Loucy (cell line): ENCODE results near the gene EIF3B.

Experiments used
- H2AFZ ChIP-seq: fragments of 200-600 bp; sonication (generic); 2 replicates; pipeline ENCODE4 v1.6.0; 2016; ENCODE audit warnings: antibody characterized with exemption, mild to moderate bottlenecking, low read length, moderate library complexity
- H3F3A ChIP-seq: fragments of 200-600 bp; 2 replicates; pipeline ENCODE4 v1.6.0; 2016; ENCODE audit warnings: antibody characterized with exemption, low read depth, mild to moderate bottlenecking
- H3K27me3 ChIP-seq: fragments of 200-600 bp; sonication (generic); 2 replicates; pipeline ENCODE4 v1.6.1; 2014; ENCODE audit warnings: low read length, mild to moderate bottlenecking; ENCODE audit not compliant: insufficient read depth, poor library complexity, severe bottlenecking
- H3K36me3 ChIP-seq: fragments of 200-600 bp; sonication (generic); 2 replicates; pipeline ENCODE4 v1.6.1; 2016; ENCODE audit warnings: low read length; ENCODE audit not compliant: insufficient read depth
- H3K4me1 ChIP-seq: fragments of 200-600 bp; sonication (generic); 2 replicates; pipeline ENCODE4 v1.5.1; 2014; ENCODE audit warnings: low read length, mild to moderate bottlenecking; ENCODE audit not compliant: insufficient read depth, poor library complexity, severe bottlenecking
- H3K4me2 ChIP-seq: fragments of 200-600 bp; sonication (generic); 2 replicates; pipeline ENCODE4 v1.6.0; 2014; ENCODE audit warnings: antibody characterized with exemption, low read length, low read depth, mild to moderate bottlenecking; ENCODE audit not compliant: poor library complexity, severe bottlenecking
- H3K4me3 ChIP-seq: fragments of 200-600 bp; sonication (generic); 2 replicates; pipeline ENCODE4 v1.5.1; 2014; ENCODE audit warnings: low read length, mild to moderate bottlenecking, mixed read lengths; ENCODE audit not compliant: poor library complexity, severe bottlenecking
- H3K79me2 ChIP-seq: fragments of 200-600 bp; sonication (generic); 2 replicates; pipeline ENCODE4 v1.6.1; 2014; ENCODE audit warnings: low read length; ENCODE audit not compliant: insufficient read depth
- H3K9ac ChIP-seq: fragments of 200-600 bp; sonication (generic); 2 replicates; pipeline ENCODE4 v1.6.0; 2014; ENCODE audit warnings: mild to moderate bottlenecking, low read depth, low read length, moderate library complexity; ENCODE audit not compliant: poor library complexity, severe bottlenecking
- H3K9me2 ChIP-seq: fragments of 200-600 bp; sonication (generic); replicated peaks from 2 replicates; pipeline ENCODE4 v1.6.1; 2016; ENCODE audit warnings: low read depth, low read length, mixed read lengths
- H3K9me3 ChIP-seq: fragments of 200-600 bp; sonication (generic); 2 replicates; pipeline ENCODE4 v1.6.1; 2014; ENCODE audit warnings: mild to moderate bottlenecking, antibody characterized with exemption, low read length, low read depth; ENCODE audit not compliant: insufficient read depth
- H4K20me1 ChIP-seq: fragments of 200-600 bp; sonication (generic); 2 replicates; pipeline ENCODE4 v1.6.0; 2014; ENCODE audit warnings: antibody characterized with exemption, low read length, mild to moderate bottlenecking; ENCODE audit not compliant: insufficient read depth, poor library complexity, severe bottlenecking
- CTCF ChIP-seq: fragments of 200-600 bp; sonication (generic); conservative IDR thresholded peaks from 2 replicates; pipeline ENCODE4 v1.5.1; 2014; ENCODE audit warnings: mild to moderate bottlenecking, antibody characterized with exemption, low read length
- EZH2phosphoT487 ChIP-seq: fragments of 200-600 bp; IDR thresholded peaks from 2 replicates; pipeline ENCODE4 v1.6.1; 2018; ENCODE audit warnings: antibody characterized with exemption, mild to moderate bottlenecking, moderate library complexity, borderline replicate concordance

Gene EIF3B

GRCh38 chr7:2316578-2316977 is 38.0 kb upstream of the EIF3B start:
- no peak for TF ChIP-seq EZH2phosphoT487
- TF ChIP-seq CTCF, result no peak
- no peak overlapping the region for H2AFZ ChIP-seq

GRCh38 chr7:2317556-2318293 is 36.9 kb upstream of the EIF3B start:
- Histone ChIP-seq H3K9ac (peak overlapping the region; percentile 8), H3F3A (no peaks in the 10 kb centered on the region)
- no peak for TF ChIP-seq CTCF
- no peak for TF ChIP-seq EZH2phosphoT487

More at GRCh38 chr7:2316578-2316977, 38.0 kb upstream of the EIF3B start:
- Histone ChIP-seq H3K9me3 (no peaks in the 10 kb centered on the region), H4K20me1 (no peaks in the 10 kb centered on the region), H3K4me2 (no peak overlapping the region), H3K4me1 (peaks cover 20% of the 10 kb centered on the region), H3K4me3 (no peak overlapping the region), H3K79me2 (peaks cover 7% of the 10 kb centered on the region; the same call in 1 of the 2 replicates), H3K9ac (no peak overlapping the region), H3K9me2 (no peaks in the 10 kb centered on the region), H3K27me3 (no peaks in the 10 kb centered on the region), H3F3A (no peaks in the 10 kb centered on the region), H3K36me3 (no peaks in the 10 kb centered on the region)

GRCh38 chr7:2321020-2321419 is 33.6 kb upstream of the EIF3B start:
- TF ChIP-seq CTCF (no peak), EZH2phosphoT487 (no peak)
- H4K20me1 ChIP-seq, result no peaks in the 10 kb centered on the region
- H3K4me3 ChIP-seq, result no peak overlapping the region

More at GRCh38 chr7:2317556-2318293, 36.9 kb upstream of the EIF3B start:
- no peaks in the 10 kb centered on the region for H4K20me1 ChIP-seq
- H3K27me3 ChIP-seq, result no peaks in the 10 kb centered on the region
- H3K79me2 ChIP-seq, result 0 out of 2 replicates have a peak, but pooled peaks cover 7% of the 10 kb centered on the region
- no peaks in the 10 kb centered on the region for H3K36me3 ChIP-seq
- H3K4me1 ChIP-seq, result peaks cover 13% of the 10 kb centered on the region
- no peak overlapping the region for H2AFZ ChIP-seq
- H3K9me2 ChIP-seq, result no peaks in the 10 kb centered on the region
- H3K4me2 ChIP-seq, result no peak overlapping the region
- no peak overlapping the region for H3K4me3 ChIP-seq
- no peaks in the 10 kb centered on the region for H3K9me3 ChIP-seq

More at GRCh38 chr7:2321020-2321419, 33.6 kb upstream of the EIF3B start:
- Histone ChIP-seq H3K4me2 (no peak overlapping the region), H3K4me1 (peaks cover 9% of the 10 kb centered on the region), H3K9me2 (no peaks in the 10 kb centered on the region), H3K9ac (no peak overlapping the region), H3K9me3 (no peaks in the 10 kb centered on the region), H2AFZ (no peak overlapping the region), H3K79me2 (no peaks in the 10 kb centered on the region), H3K27me3 (no peaks in the 10 kb centered on the region), H3K36me3 (no peaks in the 10 kb centered on the region), H3F3A (no peaks in the 10 kb centered on the region)
